ENCODE results near the gene OR2T8.

OR2T8 gene

GRCh38 chr1:247905181-247905580 lies 14.9 kb upstream of the OR2T8 start:
- H3K27me3 ChIP-seq (ENCODE audit: insufficient read depth, low read length, poor library complexity): no peaks in the 10 kb centered on the region
- no peak overlapping the region for H3K4ac ChIP-seq (ENCODE audit: low read depth, low read length)
- no peak overlapping the region for H2AK5ac ChIP-seq (ENCODE audit: low read length)
- DNase-seq: no peak
- H3K27ac ChIP-seq (ENCODE audit: low read depth, low read length): no peak overlapping the region
- H3K4me1 ChIP-seq (ENCODE audit: control insufficient read depth, low read depth, low read length): no peaks in the 10 kb centered on the region
- H2BK5ac ChIP-seq (ENCODE audit: low read length): no peak overlapping the region
- no peak overlapping the region for H3K23ac ChIP-seq (ENCODE audit: low read length)
- no peak overlapping the region for H4K5ac ChIP-seq (ENCODE audit: low read length)
- no peaks in the 10 kb centered on the region for H3K36me3 ChIP-seq (ENCODE audit: control insufficient read depth, insufficient read depth, low read length)
- H3K9ac ChIP-seq (ENCODE audit: low read length): no peak overlapping the region
- H3K4me2 ChIP-seq (ENCODE audit: low read length): no peak overlapping the region
- WGBS (ENCODE audit: extremely low coverage, insufficient coverage, low lambda C conversion rate): no CpG with 5 or more reads among the region's 13 CpGs
- H4K8ac ChIP-seq (ENCODE audit: low read depth, low read length): no peak overlapping the region
- H3K79me1 ChIP-seq (ENCODE audit: low read length): no peaks in the 10 kb centered on the region
- no peak overlapping the region for H3K56ac ChIP-seq (ENCODE audit: low read length)
- no peak overlapping the region for H3K4me3 ChIP-seq (ENCODE audit: low read length)
- H3K79me2 ChIP-seq (ENCODE audit: control insufficient read depth, insufficient read depth, low read length): no peaks in the 10 kb centered on the region
- H3K18ac ChIP-seq (ENCODE audit: low read length): no peak overlapping the region
- H2BK15ac ChIP-seq (replicated peaks; ENCODE audit: low read depth): no peak overlapping the region
- H2BK120ac ChIP-seq (ENCODE audit: low read depth, low read length): no peak overlapping the region

- Histone ChIP-seq H2BK5ac (ENCODE audit: low read length) (no peak overlapping the region), H2BK120ac (ENCODE audit: low read depth, low read length) (no peak overlapping the region), H3K27me3 (ENCODE audit: insufficient read depth, low read length, poor library complexity) (no peaks in the 10 kb centered on the region), H3K56ac (ENCODE audit: low read length) (no peak overlapping the region), H3K79me1 (ENCODE audit: low read length) (no peaks in the 10 kb centered on the region), H3K27ac (ENCODE audit: low read depth, low read length) (no peak overlapping the region), H2AK5ac (ENCODE audit: low read length) (no peak overlapping the region), H3K18ac (ENCODE audit: low read length) (no peak overlapping the region), H3K4me2 (ENCODE audit: low read length) (no peak overlapping the region), H3K4me3 (ENCODE audit: low read length) (no peak overlapping the region), H4K8ac (ENCODE audit: low read depth, low read length) (no peak overlapping the region), H3K36me3 (ENCODE audit: control insufficient read depth, insufficient read depth, low read length) (no peaks in the 10 kb centered on the region), H3K9ac (ENCODE audit: low read length) (no peak overlapping the region), H3K79me2 (ENCODE audit: control insufficient read depth, insufficient read depth, low read length) (no peaks in the 10 kb centered on the region), H4K5ac (ENCODE audit: low read length) (no peak overlapping the region), H3K4me1 (ENCODE audit: control insufficient read depth, low read depth, low read length) (no peaks in the 10 kb centered on the region), H3K4ac (ENCODE audit: low read depth, low read length) (no peak overlapping the region), H2BK15ac (replicated peaks; ENCODE audit: low read depth) (no peak overlapping the region), H3K23ac (ENCODE audit: low read length) (no peak overlapping the region)
- DNase-seq: no peak
- WGBS (ENCODE audit: extremely low coverage, insufficient coverage, low lambda C conversion rate): no CpG with 5 or more reads among the region's 9 CpGs
These were observed 14.0 kb upstream of the OR2T8 start for GRCh38 chr1:247905910-247906503.

- H3K4me3 ChIP-seq (ENCODE audit: low read length): no peak overlapping the region
- no peak overlapping the region for H3K4me2 ChIP-seq (ENCODE audit: low read length)
- no peak overlapping the region for H2BK5ac ChIP-seq (ENCODE audit: low read length)
- no CpG with 5 or more reads among the region's 7 CpGs for WGBS (ENCODE audit: extremely low coverage, insufficient coverage, low lambda C conversion rate)
- peak; percentile 64 for DNase-seq
- no peak overlapping the region for H3K56ac ChIP-seq (ENCODE audit: low read length)
- H3K23ac ChIP-seq (ENCODE audit: low read length): no peak overlapping the region
- no peak overlapping the region for H3K9ac ChIP-seq (ENCODE audit: low read length)
- no peak overlapping the region for H4K5ac ChIP-seq (ENCODE audit: low read length)
- H4K8ac ChIP-seq (ENCODE audit: low read depth, low read length): no peak overlapping the region
- no peak overlapping the region for H3K18ac ChIP-seq (ENCODE audit: low read length)
- H2BK15ac ChIP-seq (replicated peaks; ENCODE audit: low read depth): no peak overlapping the region
- H3K27me3 ChIP-seq (ENCODE audit: insufficient read depth, low read length, poor library complexity): no peaks in the 10 kb centered on the region
- no peak overlapping the region for H2AK5ac ChIP-seq (ENCODE audit: low read length)
- no peaks in the 10 kb centered on the region for H3K79me1 ChIP-seq (ENCODE audit: low read length)
- H3K4ac ChIP-seq (ENCODE audit: low read depth, low read length): no peak overlapping the region
- no peaks in the 10 kb centered on the region for H3K79me2 ChIP-seq (ENCODE audit: control insufficient read depth, insufficient read depth, low read length)
- H3K4me1 ChIP-seq (ENCODE audit: control insufficient read depth, low read depth, low read length): no peaks in the 10 kb centered on the region
- no peaks in the 10 kb centered on the region for H3K36me3 ChIP-seq (ENCODE audit: control insufficient read depth, insufficient read depth, low read length)
- no peak overlapping the region for H3K27ac ChIP-seq (ENCODE audit: low read depth, low read length)
- H2BK120ac ChIP-seq (ENCODE audit: low read depth, low read length): no peak overlapping the region
These were observed 13.5 kb upstream of the OR2T8 start for GRCh38 chr1:247906504-247907047.

DNA sequence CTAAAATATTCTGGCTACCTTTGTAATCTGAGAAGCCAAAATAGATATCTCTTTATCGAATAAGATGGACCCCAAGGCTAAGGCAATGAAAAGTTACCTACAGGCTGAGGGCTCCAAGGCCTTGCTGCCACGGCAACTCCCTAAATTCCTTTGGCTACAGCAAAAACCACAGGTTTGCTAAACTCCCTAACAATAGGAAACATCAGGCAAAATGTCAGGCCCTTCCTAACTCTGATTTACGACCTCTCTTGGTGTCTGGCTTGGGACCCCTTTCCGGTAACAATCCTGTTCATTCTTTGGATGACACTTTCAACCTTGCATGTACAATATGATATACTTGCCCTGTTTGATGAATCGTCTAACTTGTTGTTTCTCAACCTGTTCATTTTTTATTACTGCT lies 11.3 kb upstream of the OR2T8 start:
- Histone ChIP-seq H3K27me3 (ENCODE audit: insufficient read depth, low read length, poor library complexity) (no peaks in the 10 kb centered on the region), H2AK5ac (ENCODE audit: low read length) (no peak overlapping the region), H3K4me3 (ENCODE audit: low read length) (no peak overlapping the region), H3K4ac (ENCODE audit: low read depth, low read length) (no peak overlapping the region), H3K79me2 (ENCODE audit: control insufficient read depth, insufficient read depth, low read length) (no peaks in the 10 kb centered on the region), H3K56ac (ENCODE audit: low read length) (no peak overlapping the region), H3K18ac (ENCODE audit: low read length) (no peak overlapping the region), H2BK5ac (ENCODE audit: low read length) (no peak overlapping the region), H2BK120ac (ENCODE audit: low read depth, low read length) (no peak overlapping the region), H3K4me2 (ENCODE audit: low read length) (no peak overlapping the region), H3K36me3 (ENCODE audit: control insufficient read depth, insufficient read depth, low read length) (no peaks in the 10 kb centered on the region), H4K5ac (ENCODE audit: low read length) (no peak overlapping the region), H3K27ac (ENCODE audit: low read depth, low read length) (no peak overlapping the region), H3K79me1 (ENCODE audit: low read length) (no peaks in the 10 kb centered on the region), H2BK15ac (replicated peaks; ENCODE audit: low read depth) (no peak overlapping the region), H3K23ac (ENCODE audit: low read length) (no peak overlapping the region), H4K8ac (ENCODE audit: low read depth, low read length) (no peak overlapping the region), H3K4me1 (ENCODE audit: control insufficient read depth, low read depth, low read length) (no peaks in the 10 kb centered on the region), H3K9ac (ENCODE audit: low read length) (no peak overlapping the region)
- WGBS (ENCODE audit: extremely low coverage, insufficient coverage, low lambda C conversion rate): no CpG with 5 or more reads among the region's 5 CpGs
- DNase-seq: no peak

DNA sequence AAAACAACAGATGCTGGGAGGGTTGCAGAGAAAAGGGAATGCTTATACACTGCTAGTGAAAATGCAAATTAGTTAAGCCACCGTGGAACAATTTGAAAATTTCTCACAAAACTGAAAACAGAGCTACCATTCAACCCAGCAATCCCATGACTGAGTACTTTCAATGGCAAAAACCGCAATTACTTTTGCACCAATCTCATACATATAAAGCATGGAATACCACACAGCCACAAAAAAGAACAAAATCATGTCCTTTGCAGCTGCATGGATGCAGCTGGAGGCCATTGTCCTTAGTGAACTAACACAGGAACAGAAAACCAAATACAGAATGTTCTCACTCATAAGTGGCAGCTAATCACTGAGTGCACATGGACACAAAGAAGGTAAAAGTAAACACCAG lies 6.3 kb upstream of the OR2T8 start:
- H3K79me2 ChIP-seq (ENCODE audit: control insufficient read depth, insufficient read depth, low read length): no peaks in the 10 kb centered on the region
- no peak overlapping the region for H3K9ac ChIP-seq (ENCODE audit: low read length)
- H3K27me3 ChIP-seq (ENCODE audit: insufficient read depth, low read length, poor library complexity): no peaks in the 10 kb centered on the region
- no peaks in the 10 kb centered on the region for H3K4me1 ChIP-seq (ENCODE audit: control insufficient read depth, low read depth, low read length)
- no CpG with 5 or more reads among the region's 2 CpGs for WGBS (ENCODE audit: extremely low coverage, insufficient coverage, low lambda C conversion rate)
- H4K8ac ChIP-seq (ENCODE audit: low read depth, low read length): no peak overlapping the region
- H4K5ac ChIP-seq (ENCODE audit: low read length): no peak overlapping the region
- no peak overlapping the region for H2AK5ac ChIP-seq (ENCODE audit: low read length)
- no peak overlapping the region for H2BK15ac ChIP-seq (replicated peaks; ENCODE audit: low read depth)
- no peak overlapping the region for H3K4ac ChIP-seq (ENCODE audit: low read depth, low read length)
- H3K56ac ChIP-seq (ENCODE audit: low read length): no peak overlapping the region
- no peak overlapping the region for H3K4me3 ChIP-seq (ENCODE audit: low read length)
- no peaks in the 10 kb centered on the region for H3K79me1 ChIP-seq (ENCODE audit: low read length)
- H2BK120ac ChIP-seq (ENCODE audit: low read depth, low read length): no peak overlapping the region
- no peak overlapping the region for H3K23ac ChIP-seq (ENCODE audit: low read length)
- no peaks in the 10 kb centered on the region for H3K36me3 ChIP-seq (ENCODE audit: control insufficient read depth, insufficient read depth, low read length)
- H2BK5ac ChIP-seq (ENCODE audit: low read length): no peak overlapping the region
- H3K18ac ChIP-seq (ENCODE audit: low read length): no peak overlapping the region
- H3K4me2 ChIP-seq (ENCODE audit: low read length): no peak overlapping the region
- no peak overlapping the region for H3K27ac ChIP-seq (ENCODE audit: low read depth, low read length)
- DNase-seq: no peak
